C4-2B (cell line): Measurements from ENCODE around the gene PTH1R.

Experiments
- H3K27ac ChIP-seq: fragments of 450-650 bp; 2 replicates; pipeline ENCODE4 v1.5.1; 2017
- CTCF ChIP-seq: fragments of 450-650 bp; conservative IDR thresholded peaks from 2 replicates; pipeline ENCODE4 v1.5.1; 2017; ENCODE audit warnings: mild to moderate bottlenecking
- ZFX ChIP-seq: fragments of 450-650 bp; IDR thresholded peaks from 2 replicates; pipeline ENCODE4 v1.6.1; 2017

The PTH1R gene

DNA sequence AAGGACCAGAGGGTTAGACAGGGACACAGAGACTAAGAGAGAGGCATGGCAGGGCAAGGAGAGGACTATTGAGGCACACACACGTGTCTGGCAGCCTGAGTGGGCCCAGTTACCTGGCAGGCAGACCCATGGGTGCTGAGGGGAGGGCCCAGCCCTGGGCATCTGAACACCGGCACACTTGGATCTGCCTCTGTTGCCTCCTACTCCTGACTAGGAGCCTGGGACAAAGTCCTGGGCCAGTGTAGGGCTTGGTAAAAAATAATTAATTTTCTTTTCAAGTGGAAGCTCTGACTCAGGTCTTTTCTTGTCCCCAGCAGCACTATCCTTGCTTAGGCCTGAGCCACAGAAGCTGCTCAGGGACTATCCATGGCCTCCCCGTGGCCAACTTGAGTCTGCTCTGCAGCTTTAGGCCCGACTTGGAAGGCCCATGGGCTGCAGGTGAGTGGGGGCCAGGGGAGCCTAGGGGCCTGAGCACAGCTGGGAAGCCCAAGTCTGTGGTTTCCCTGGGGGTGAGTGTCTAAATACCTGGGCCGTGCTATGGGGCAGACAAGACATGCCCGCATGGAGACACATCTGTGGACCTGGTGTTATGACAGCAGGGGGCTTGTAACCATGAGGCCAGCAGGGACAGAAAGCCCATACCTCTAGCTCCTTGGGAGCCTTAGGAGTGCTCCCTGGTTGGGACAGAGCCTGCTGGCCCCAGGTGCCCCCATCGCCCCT is at the start of gene PTH1R:
TSS of gene PTH1R (plus strand) at position 316 of the 720 bp plus-strand sequence. CDS start 5,839 bp downstream, outside the sequence.
- no peak for TF ChIP-seq ZFX
- TF ChIP-seq CTCF: no peak
- no peak within 1 kb of the TSS for H3K27ac ChIP-seq

DNA sequence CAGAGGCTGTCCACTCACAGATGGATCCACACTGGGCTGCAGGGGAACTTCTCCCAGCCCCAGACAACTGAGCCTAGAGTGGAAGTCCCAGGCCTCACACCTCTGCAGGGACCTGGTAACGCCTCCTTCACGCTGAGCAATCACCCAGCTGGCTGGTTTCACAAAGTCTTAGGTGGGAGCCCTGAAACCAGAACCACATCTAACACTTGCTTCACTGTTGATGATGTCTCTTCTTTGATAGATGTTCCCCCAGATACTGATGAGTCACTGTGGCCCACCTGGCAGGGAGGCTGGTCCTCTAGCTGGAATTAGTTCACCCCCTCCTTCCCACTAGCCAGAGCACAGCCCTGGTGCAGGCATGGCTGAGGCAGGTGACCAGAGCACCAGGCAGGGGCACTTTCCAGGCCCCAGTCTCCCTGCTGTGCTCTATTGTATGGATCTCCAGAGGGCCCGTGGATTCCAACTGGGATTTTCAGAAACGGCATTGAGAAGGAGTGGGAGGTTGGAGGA is 47.8 kb upstream of the PTH1R start:
- H3K27ac ChIP-seq: no peak overlapping the region
- no peak for TF ChIP-seq ZFX
- TF ChIP-seq CTCF: no peak

GRCh38 chr3:46830801-46831200 is 46.7 kb upstream of the PTH1R start:
- H3K27ac ChIP-seq: no peak overlapping the region
- TF ChIP-seq CTCF (no peak), ZFX (no peak)

DNA sequence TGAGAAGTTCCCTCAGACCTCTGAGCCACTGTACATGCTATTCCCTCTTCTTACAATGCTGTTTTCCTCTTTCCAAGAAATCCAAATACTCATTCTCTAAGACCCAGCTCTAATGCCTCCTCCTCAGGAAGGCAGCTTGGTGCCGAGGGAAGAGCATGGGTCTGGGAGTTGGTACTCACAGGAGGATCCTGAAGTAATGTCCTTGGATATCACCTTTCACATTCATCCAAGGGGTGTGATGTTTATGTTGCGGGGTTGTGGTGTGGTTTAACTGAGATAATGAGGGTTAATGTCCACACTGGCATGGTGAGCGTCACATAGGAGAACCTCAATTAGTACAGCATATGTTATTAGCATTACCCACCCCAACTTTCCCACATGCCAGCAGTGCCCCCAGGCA is 46.2 kb upstream of the PTH1R start:
- H3K27ac ChIP-seq: no peak overlapping the region
- TF ChIP-seq CTCF (no peak), ZFX (no peak)

DNA sequence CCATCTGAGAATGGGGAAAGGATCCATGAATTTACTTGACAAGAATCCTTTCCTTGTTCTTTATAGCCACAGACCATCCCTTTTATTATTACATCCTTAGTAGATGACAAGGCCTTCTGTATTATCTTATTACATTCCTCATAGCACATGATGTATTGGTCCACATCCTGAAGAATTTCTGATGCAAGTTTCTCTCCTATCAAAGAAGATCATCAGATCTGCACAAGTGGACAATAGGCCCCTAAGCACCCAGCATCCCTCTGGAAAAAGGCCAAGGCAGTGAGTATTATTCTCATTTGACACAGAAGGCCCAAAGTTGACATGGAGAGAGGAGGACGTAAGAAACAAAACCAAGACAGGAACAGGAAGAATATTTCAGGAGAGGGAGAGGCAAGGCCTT is 45.7 kb upstream of the PTH1R start:
- no peak overlapping the region for H3K27ac ChIP-seq
- no peak for TF ChIP-seq ZFX
- no peak for TF ChIP-seq CTCF

DNA sequence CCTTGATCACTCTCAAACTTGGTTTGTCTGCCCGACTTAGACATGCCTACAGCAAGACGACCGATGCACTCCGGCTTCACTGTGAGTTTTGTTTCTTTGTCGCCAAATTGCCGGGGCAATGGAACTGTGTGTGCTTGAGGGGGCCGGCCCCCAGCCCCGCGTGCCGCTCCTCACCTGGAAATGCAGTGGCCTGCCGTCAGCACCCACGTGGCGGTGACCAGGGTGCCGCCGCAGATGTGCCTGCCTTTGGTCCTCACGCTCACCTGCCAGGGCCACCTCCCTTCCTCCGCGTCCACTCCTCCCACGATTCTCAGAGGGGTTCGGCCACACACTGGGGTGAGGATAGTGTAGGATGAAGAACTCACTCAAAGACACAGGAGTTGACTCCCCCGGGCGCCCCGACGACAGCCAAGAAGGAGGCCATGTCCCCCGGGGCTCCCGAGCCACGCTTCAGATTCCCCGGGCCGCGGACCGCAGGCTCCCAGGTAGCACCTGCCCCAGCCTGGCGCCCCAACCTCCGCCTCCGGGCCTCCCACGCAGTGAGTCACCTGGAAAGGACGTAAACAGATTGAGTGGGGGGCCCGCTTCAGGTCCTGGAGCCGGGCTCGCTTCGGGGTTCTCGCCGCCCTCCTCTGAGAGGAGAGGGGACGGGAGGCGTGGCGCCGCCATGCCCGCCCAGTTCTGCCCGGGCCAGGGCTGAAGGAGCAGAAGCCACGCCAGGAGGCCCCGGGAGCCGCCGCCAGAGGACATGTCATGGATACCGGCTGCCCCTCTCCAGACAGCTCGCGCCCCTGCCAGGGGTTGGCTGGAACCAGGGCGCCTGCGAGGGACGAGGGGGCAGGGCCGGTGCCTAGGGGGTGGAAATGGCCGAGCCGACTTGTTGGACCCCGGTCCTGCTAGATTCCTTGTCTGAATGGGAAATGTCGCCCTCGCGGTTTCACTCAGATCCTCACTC is 43.9 kb upstream of the PTH1R start:
- H3K27ac ChIP-seq: no peak overlapping the region
- TF ChIP-seq ZFX (no peak), CTCF (no peak)

GRCh38 chr3:46835054-46835453 is 42.5 kb upstream of the PTH1R start:
- no peak overlapping the region for H3K27ac ChIP-seq
- TF ChIP-seq CTCF (no peak), ZFX (no peak)
